GM12874 (cell line): ENCODE data around the gene FKBP14.
A peak's percentile ranks its signal among the peaks of the same experiment; 100 is the strongest.

Experiments
- TF ChIP-seq, protein P1 (sequence below): IDR thresholded peaks from 2 replicates; pipeline ENCODE4 v1.5.1; 2011; ENCODE audit warnings: low read depth, mild to moderate bottlenecking, control low read depth, low read length, moderate library complexity; ENCODE audit not compliant: insufficient read depth

The FKBP14 gene

GRCh38 chr7:30065746-30066145 lies 39.2 kb upstream of the FKBP14 start:
- TF ChIP-seq, protein P1, sequence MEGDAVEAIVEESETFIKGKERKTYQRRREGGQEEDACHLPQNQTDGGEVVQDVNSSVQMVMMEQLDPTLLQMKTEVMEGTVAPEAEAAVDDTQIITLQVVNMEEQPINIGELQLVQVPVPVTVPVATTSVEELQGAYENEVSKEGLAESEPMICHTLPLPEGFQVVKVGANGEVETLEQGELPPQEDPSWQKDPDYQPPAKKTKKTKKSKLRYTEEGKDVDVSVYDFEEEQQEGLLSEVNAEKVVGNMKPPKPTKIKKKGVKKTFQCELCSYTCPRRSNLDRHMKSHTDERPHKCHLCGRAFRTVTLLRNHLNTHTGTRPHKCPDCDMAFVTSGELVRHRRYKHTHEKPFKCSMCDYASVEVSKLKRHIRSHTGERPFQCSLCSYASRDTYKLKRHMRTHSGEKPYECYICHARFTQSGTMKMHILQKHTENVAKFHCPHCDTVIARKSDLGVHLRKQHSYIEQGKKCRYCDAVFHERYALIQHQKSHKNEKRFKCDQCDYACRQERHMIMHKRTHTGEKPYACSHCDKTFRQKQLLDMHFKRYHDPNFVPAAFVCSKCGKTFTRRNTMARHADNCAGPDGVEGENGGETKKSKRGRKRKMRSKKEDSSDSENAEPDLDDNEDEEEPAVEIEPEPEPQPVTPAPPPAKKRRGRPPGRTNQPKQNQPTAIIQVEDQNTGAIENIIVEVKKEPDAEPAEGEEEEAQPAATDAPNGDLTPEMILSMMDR: no peak

- TF ChIP-seq, protein P1: peak; percentile 43; the same call in 1 of the 2 replicates
Measured at GRCh38 chr7:30062587-30062986, 36.1 kb upstream of the FKBP14 start.

- TF ChIP-seq, protein P1: peak; percentile 31; the same call in 1 of the 2 replicates
Measured at GRCh38 chr7:30061786-30062185, 35.3 kb upstream of the FKBP14 start.

DNA sequence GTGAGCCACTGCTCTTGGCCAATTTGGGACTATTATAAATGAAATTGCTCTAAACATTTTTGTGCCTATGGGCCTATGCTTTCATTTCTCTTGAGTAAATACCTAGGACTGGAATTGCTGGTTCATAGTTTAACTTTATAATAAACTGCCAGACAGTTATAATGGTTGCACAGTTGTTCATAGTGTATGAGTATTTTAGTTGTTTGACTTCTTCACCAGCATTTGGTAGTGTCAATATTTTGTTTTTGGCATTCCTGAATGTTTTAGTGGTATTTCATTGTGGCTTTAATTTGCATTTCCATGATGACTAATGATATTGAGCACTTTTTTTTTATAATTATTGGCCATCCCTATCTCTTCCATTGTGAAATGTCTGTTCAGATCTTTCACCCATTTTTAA lies 31.2 kb upstream of the FKBP14 start:
- TF ChIP-seq, protein P1: no peak

DNA sequence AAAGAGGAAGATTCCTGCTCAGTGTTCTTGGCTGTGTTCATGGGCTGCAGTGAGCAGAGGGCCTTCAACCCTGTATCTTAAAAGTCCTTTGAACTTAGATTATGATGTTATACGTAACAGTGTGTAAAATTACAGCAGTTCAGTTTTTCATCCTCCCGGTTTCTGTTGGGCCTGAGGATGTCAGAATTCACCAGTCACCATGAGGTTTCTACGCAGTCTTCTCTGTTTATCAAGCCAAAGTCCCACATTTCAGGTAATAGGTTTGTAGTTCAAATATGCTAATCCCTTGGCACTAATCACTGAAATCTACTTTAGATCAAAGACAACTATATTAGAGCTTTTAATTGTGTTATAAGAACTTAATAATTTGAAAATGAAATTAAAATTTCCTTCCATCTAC lies 26.6 kb upstream of the FKBP14 start:
- TF ChIP-seq, protein P1: no peak

- TF ChIP-seq, protein P1: no peak
Measured at GRCh38 chr7:30049173-30049572, 22.7 kb upstream of the FKBP14 start.

GRCh38 chr7:30048582-30048981 lies 22.1 kb upstream of the FKBP14 start:
- TF ChIP-seq, protein P1: no peak

DNA sequence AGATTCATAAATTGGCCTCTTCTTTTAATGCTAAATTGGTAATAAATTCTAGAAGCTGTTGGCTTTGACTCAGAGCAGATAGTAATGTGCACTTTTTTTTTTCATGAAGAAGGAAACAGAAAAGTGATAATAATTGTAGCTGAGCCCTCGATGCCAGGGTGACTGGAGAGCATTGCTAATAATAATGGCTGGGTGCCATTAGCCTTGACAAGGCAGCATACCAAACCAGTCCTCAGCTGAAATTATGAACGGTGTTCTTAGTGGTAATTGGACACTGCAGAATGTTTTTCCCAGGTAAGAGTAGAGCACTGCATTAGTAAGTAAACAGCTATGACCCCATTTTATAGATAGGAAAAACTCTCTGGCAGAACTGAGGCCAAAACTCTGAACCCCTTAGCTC lies 20.6 kb upstream of the FKBP14 start:
- TF ChIP-seq, protein P1: no peak
